ENCODE measurements around the gene MAP7D3.

GRCh38 chrX:136209016-136209738 is 42.0 kb downstream of the MAP7D3 start:
- TF ChIP-seq SP1 (IDR thresholded peaks at IDR 0.05): no peak
- no peak for TF ChIP-seq LEF1 (IDR thresholded peaks at IDR 0.05; ENCODE audit: borderline replicate concordance)
- no peak for TF ChIP-seq SUZ12 (IDR thresholded peaks at IDR 0.05)
- no peak for TF ChIP-seq BHLHE40 (IDR thresholded peaks at IDR 0.05; ENCODE audit: borderline replicate concordance)
- no peak for TF ChIP-seq FOXM1 (IDR thresholded peaks at IDR 0.05; ENCODE audit: borderline replicate concordance)
- TF ChIP-seq FOXA1 (IDR thresholded peaks at IDR 0.05): no peak
- peak; percentile 25; the same call in 1 of the 2 replicates for TF ChIP-seq L3MBTL2 (conservative IDR thresholded peaks at IDR 0.05)
- no peak for TF ChIP-seq NFRKB (IDR thresholded peaks at IDR 0.05)
- no peak for TF ChIP-seq TARDBP (IDR thresholded peaks at IDR 0.05)
- no peak for TF ChIP-seq CTBP1 (IDR thresholded peaks at IDR 0.05; ENCODE audit: borderline replicate concordance)
- TF ChIP-seq ELF4 (IDR thresholded peaks at IDR 0.05): no peak
- no peak for TF ChIP-seq ARNT (IDR thresholded peaks at IDR 0.05)

Measured in HEK293T (cell line).